Activated T-helper 9 cell treated with anti-CD3 and anti-CD28 coated beads, Interleukin-2, amount 50 U/mL, for 16 hours (primary cell): ENCODE measurements around the gene VWA1.
"Not testable (repeated sequence)": the region's sequence is repeated elsewhere in the genome, so short reads cannot be mapped to it uniquely, and the experiment has no call there.

Experiments used
- DNase-seq: peaks from one replicate; pipeline ENCODE4 v3.0.0-alpha.2; 2020; ENCODE audit warnings: low read depth

VWA1 gene

DNA sequence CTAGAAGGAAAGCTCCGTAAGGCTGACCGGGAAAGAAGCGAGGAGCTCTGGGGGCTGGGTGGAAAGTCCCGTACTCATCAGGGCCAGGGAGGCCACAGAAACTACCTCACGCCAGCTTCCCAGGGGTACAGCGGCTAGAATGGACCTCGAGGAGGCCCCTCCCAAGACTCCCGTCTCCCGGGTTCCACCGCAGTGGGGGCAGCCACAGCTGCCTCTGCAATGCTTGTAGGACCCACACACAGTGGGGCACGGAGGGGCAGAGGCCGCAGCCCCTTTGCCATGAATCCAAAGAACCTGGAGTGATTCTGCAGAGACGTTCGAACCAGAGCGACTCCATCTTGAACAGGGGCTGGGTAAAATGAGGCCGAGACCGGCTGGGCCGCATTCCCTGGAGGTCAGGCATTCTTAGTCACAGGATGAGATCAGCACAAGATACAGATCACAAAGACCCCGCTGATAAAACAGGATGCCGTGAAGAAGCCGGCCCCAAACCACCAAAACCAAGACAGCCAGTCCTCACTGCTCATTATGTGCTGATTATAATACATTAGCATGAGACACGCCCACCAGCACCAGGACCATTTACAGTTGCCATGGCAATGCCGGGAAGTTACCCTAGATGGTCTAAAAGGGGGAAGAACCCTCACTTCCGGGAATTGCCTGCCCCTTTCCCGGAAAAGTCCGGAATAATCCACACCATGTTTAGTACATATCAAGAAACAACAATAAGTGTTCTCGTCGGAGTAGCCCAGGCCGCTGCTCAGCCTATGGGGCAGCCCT lies 12.8 kb upstream of the VWA1 start:
- no peak for DNase-seq

DNA sequence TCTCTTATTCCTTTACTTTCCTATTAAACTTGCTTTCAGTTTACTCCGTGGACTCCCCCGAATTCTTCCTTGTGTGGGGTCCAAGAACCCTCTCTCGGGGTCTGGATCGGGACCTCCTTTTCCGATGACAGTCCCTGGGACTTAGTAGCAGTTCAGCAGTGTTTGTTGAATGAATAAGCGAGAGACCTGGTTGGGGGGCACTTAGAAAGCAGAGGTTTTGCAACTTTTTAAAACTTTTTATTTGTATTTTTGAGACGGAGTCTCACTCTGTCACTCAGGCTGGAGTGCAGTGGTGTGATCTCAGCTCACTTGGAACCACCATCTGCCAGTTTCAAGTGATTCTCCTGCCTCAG lies 12.3 kb upstream of the VWA1 start:
- DNase-seq = no peak

DNA sequence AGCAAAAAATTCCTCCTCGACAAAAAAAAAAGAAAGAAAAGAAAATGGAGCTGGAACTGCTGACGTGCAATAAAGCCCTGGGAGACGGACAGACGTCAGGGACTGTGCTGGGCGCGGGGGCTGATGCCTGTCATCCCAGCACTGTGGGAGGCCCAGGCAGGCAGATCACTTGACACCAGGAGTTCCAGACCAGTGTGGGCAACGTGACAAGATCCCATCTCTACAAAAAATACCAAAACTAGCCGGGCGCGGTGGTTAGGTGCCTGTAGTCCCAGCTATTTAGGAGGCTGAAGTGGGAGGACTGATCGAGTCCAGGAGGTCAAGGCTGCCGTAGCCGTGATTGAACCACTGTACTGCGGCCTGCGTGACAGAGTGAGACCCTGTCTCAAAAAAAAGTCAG lies 10.8 kb upstream of the VWA1 start:
- no peak for DNase-seq

DNA sequence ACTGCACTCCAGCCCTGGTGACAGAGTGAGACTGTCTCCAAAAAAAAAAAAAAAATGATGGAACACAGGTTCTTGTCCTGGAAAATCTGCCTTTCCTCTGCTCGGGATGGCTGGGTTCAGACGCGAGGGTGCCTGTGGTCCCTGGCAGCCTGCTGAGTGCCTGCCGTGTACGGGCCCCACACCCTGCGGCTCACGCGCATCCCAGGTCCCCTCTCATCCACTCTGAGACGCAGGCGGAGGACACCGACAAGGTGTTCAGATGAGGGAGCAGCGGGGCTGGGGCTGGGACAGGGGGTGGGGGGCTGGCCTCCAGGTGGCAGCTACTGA lies 10.1 kb upstream of the VWA1 start:
- DNase-seq = no peak

DNA sequence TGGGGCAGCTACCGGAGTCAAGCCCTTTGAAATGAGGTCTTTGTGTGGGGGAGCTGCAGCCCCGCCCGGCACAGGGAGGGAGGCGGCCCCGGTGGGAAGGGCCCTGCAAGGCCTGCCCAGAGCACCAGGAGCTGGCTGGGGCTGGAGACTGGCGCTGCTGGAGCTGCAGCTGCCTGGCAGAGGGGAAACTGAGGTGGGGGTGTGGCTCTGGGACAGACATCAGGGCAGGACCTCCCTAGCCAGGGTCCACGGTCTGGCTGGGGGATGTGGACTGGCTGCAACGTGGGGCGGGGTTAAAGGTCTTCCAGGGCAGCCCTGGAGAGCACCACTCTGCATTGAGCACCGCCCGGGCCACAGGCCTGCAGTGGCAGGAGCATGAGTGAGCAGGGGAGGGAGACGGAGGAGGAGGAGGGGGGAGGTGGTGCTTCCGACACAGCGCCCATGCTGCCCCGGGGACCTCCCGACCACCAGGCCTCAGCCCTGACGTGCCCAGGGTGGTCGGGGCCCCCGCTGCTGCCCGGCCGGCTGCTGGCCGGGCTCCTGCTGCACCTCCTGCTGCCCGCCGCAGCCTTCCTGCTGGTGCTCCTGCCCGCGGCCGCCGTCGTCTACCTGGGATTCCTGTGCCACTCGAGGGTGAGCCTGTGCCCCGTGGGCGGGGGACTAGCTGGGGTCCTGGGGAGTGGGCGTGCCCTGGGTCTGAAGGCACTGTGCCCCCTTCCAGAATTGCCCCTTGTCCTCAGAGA lies 9.6 kb upstream of the VWA1 start:
- DNase-seq = no peak

DNA sequence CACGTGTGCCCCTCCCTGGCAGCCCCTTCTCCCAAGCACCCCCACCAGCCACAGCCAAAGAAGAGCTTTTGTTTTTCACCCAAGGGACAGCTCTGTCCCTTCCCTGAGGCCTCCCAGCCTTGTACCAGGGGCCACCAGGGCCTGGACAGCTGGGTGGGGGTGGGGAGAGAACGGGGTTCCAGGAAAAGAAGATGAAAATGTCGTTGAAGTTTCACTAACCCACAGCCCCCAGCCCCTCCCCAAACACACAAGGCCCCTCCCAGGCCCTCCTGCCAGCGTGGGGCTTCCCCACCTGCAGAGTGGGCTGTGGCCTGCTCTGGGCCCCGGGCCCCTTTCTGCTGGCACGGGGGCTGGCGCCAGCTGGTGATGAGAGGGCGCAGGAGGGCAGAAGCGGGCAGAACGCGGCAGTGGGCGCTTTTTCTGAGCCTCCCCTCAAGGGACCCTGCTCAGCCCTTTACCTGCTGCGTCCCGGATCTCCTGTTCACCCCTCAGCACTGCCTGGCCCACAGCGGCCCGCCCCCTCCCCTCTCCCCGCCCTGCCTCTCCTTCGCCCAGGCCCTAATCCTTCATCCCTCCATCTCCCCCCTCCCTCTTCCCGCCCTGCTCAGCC lies 8.9 kb upstream of the VWA1 start:
- DNase-seq = no peak

DNA sequence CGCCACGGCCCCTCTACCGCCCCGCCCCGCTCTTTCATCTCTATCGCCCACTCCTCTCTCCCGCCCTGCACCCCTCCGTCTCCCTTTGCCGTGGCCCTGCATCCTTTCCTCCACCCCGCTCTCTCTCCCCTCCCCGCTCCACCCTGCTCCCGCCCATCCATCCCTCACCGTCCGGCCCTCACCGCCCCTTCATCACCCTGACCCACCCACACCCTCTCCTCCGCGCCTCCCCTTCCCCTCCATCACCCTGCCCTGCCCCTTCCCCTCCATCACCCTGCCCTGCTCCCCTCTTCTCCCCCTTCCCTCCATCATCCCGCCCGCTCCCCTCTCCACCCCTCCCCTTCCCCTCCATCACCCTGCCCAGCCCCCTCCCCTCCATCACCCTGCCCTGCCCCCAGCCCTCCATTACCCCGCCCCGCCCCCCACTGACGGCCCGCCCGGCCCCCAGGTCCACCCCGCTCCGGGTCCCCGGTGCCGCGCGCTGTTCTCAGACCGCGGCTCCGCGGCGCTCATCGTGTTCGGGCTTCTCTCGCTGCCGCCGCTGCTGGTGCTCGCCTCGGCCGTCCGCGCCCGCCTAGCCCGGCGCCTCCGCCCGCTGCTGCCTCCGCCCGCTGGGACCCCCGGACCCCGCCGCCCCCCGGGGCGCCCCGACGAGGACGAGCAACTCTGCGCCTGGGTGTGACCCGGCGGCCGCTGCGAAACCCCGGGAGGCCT lies 8.2 kb upstream of the VWA1 start:
- DNase-seq = no peak

DNA sequence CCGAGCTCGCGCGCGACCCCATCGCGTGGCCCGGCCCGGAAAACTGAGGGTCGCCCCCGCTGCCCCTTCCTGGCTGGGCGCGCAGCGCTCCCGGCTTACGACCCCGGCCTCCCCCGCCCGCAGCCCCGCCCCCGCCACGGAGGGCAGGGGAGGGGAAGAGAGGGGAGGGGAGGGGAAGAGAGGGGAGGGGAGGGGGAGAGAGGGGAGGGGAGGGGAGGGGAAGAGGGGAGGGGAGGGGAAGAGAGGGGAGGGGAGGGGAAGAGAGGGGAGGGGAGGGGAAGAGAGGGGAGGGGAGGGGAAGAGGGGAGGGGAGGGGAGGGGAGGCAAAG lies 7.7 kb upstream of the VWA1 start:
- no peak for DNase-seq

DNA sequence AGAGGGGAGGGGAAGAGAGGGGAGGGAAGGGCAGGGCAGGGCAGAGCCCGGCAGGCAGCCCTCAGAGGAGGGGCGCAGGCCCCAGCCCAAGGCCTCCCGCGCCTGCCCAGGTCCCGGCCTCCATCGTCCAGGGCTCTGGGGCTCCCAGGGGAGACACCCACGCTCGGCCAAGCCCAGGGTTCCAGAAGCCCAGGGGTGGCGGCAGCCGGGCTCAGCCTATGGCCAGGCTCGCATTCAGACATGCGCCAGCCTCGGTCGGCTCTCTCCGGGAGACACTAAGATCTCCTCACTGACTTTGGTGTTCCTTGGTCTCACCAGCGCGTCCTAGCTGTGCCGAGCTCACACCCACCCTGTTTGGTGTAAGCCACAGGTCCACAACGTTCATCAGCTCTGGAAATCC lies 7.3 kb upstream of the VWA1 start:
- DNase-seq = no peak

DNA sequence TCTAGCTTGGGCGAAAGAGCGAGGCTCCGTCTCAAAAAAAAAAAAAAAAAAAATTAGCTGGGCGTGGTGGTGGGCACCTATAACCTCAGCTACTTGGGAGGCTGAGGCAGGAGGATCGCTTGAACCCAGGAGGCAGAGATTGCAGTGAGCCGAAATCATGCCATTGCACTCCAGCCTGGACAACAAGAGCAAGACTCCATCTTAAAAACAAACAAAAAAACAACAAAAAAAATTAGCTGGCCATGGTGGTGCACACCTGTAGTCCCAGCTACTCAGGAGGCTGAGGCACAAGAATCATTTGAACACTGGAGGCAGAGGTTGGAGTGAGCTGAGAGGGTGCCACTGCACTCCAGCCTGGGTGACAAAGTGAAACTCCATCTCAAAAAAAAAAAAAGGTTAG lies 6.5 kb upstream of the VWA1 start:
- DNase-seq = not testable (repeated sequence)

DNA sequence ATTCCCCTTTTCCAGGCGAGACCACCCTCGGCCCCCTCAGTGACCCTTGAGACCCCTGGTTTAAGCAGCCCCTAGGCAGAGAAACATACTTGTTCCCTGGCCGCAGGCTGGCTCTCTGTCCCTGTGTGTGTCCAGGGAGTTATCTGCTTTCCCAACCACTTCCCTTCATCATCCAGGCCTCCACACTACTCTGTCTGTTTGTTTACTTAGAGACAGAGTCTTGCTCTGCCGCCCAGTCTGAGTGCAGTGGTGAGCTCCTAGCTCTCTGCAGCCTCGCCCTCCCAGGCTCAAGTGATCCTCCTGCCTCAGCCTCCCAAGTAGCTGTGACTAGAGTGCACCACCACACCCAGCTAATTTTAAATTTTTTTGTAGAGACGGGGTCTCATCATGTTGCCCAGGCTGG lies 5.8 kb upstream of the VWA1 start:
- DNase-seq = no peak

DNA sequence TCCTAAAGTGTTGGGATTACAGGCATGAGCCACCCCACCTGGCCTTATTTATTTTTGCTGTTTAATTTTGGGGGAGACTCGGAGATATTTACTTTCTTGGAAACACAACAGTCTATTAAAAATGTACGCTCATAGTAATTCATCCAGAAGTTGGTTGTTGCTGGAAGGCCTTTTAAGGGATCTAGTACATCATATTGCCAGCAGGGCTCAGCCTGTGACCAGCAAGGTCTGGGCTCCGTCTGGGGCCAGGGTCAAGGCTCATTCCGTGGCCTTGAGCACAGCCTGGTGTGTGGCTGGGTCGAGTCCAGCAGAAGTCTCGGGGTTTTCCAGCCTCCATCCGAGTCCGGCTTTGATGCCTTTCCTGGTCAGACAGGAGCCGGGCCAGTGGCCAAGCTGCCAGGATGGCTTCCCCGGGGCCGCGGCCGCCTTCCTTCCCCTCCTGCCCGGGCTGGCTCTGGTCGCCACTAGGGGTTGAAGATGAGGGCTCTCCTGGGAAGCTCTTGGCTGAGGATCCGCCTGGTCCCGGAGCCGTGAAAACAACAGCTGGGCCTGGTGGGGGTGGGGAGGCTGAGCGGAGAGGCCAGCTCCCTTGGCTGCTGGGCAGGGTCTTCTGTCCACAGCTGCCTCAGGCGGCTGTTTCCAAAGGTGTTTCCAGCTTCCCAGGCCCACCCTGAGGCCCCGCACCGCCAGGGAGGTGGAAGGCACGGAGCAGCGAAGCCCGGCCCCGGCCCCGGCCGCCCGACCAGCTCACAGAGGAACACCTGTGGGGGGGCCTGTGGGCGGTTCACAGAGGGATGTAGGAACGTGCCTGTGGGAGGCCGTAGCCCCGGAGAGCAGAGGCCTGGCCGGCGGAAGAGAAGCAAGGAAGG lies 5.1 kb upstream of the VWA1 start:
- no peak for DNase-seq

DNA sequence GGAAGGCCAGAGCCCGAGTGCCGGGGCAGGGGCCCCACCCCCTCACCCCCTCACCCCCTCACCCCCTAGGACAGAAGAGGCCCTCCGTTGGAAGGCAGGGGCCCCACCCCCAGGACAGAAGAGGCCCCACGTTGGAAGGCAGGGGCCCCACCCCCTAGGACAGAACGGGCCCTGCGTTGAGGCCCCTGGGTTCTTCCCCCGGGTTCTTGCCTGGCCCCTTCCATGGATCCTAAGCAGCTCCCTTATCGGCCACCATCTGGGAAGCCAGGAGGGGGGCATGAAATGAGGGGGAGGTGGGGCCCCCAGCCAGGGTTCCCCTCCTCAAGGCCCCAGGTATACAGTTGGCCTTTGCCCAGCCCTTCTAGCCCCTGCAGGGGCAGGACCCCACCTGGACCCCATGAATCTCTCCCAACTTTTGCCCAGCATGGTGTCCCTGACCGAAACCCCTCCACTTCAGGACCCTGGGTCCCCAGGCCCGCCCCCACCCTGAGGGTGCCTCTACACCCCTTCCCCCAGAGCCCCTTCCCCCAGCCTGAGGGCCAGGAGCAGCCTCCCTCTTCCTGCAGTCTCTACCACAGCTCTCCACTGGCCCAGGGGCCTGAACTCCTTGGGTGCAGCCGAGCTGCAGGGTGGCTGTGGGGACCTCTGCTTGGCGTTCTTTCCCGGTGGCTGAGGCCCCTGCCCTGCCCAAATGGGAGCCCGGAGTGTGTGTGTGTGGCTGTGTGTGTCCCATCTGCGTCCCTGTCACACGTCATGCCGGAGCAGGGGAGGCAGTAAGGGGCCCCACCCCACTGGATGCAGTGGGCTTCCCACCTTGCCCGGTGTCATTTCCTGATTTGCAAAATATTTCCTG lies 4.3 kb upstream of the VWA1 start:
- DNase-seq = no peak

DNA sequence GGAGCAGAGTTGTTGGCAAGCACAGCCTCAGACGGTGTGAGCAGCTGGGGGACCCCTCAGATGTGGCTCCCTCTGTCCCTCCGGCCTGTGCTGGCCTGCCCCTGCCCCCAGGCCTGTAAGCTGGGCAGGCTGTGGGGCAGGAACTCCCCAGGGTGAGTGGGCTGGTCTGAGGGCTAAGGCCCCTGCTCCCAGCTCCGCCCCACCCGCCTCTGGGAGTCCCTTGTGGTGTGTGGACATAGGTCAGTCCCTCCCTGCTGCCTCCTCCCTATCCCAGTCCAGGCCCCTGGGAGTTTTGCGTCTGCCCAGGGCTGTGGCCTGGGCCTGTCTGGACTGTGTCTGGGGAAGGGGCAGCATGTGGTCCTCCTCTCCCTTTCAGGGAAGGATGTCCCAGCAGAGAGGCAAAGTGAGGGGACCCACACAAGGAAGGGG lies 3.6 kb upstream of the VWA1 start:
- DNase-seq = no peak

DNA sequence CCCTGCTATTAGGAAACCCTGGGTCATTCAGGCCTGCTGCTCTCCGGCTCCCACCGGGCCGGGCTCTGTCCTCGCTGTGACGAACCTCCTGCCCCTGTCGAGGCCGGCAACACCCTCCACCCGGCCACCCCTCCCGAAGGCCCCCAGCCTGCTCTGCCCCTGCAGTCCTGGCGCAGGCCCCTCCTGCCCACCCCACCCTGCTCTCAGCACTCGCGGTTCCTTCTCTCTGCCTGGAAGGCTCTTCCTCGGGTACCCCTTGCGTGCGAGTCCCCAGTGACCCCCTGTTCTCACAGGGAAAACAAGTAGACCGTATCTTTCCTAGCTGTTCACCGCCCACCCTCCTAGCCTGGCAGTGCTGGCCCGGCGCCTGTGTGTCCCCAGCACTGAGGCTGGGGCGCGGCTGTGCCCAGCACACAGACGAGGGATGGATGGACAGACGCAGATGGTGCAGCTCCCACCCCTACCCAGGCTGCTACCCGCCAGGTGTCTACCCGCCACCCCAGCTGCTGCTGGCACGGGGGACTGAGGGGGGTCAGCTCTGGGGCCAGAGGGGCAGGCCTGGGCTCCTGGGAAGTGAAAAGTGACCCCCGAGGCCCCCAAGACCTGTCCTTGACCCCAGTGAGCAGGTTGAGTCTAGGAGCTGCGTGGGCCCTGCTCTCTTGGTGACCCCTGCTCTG lies 3.1 kb upstream of the VWA1 start:
- DNase-seq = no peak

DNA sequence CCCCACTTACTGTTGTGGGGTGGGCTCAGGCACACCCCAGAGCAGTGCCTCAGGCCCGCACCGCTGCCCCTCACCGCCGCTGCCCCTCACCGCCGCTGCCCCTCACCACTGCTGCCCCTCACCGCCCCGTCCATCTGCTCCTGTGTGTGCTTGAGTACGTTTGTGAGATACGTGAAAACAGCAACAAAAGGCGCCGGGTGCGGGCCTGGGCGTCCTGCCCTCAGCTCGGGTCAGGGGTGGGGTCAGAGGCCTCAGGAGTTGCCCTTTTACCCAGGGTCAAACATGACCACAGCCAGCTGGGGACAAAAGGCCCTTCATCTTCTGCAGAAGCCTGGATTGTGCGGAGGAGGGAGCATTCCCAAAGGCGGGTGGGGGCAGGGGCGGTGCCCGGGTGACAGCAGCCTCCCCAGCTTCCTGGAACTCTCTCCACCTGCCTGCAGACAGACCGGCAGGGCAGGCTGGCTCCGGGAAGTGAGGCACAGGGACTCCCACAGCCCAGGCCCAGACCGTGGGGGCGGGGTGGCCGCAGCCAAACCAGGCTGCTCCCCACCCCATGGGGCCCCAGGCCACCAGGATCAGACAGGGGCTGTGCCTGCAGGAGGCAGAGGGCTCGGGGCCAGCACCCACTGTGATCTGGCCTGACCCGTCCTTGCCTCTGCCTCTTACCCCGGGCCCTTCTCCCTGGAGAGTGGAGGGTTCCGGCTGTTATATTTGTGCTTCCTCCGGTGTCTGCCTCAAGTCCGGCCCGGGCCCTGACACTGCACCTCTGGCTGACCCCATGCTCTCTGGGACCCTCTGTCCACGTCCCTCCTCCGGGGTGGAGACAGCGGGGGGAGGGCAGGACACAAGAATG lies 2.3 kb upstream of the VWA1 start:
- DNase-seq = no peak

DNA sequence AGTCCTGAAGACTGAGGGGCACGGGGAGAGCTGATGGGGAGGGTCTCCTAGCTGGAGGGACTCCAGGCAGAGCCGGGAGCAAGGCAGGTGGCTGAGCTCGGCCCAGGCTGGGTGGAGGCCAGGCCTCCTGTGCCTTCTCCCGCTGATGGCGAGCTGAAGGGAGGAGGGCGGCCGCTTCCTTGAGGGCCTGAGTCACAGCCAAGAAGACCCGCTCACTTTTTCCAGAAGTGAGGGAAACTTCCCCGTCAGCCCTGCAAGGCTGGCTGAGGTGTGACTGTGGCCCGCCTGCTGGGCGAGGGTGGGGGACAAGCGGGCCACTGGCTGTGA lies 1.7 kb upstream of the VWA1 start:
- no peak for DNase-seq

DNA sequence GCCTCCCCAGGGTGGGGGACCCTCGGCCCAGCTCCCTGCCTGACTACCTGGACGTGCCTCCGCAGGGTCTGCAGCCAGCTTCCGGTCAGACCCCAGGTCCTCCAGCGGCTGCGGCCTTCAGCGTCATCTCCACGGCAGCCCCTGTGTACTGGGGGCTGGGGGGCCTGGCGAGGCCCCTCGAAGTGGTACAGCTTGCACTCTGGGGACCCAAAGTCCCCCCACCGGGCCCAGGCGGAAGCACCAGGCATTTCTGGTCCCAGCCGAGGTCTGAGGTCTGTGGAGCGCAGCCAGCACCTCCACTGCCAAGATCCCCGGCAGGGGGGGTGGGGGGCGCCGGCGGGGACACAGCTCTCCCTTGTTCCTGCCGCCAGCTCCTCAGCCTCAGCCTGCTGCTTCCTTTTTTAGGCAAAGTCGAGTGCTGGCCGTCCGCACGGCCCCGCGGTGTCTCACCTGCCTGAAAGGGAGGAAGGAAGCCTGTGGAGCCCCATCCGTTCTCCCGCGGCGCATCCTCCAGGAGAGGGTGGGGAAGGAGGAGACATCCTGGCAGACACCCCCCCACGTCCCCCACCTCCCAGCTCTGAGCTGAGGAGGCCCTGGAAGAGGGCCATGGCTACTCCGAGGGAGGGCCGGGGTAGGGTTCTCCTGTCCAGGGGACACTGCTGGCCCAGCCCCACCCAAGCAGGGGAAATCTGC lies 1.2 kb upstream of the VWA1 start:
- no peak for DNase-seq

DNA sequence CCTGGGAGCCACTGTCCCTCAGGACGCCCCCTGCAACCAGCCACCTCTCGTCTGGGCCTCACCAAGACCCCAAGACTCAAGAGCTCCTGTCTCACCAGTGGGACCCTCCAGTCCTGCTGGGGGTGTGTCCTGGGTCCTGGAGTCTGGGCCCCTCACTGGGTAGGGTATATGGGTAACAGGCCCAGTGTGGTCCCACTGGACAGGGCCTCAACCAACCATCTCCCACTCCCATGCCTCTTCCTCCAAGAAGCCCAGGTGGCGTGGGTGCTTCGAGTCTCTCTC lies 725 bp upstream of the VWA1 start:
- no peak for DNase-seq
